Measurements from ENCODE around the gene MBD3L3. TPM values are rescaled to one million over a fixed set of nuclear protein-coding genes. Genes with fewer than 3 reads are reported as not detected.
"Not testable (repeated sequence)": the region's sequence is repeated elsewhere in the genome, so short reads cannot be mapped to it uniquely, and the experiment has no call there.

MBD3L3 gene
- total and polyA plus RNA-seq, 2 experiments from 2014 or later = not detected

- H3K9ac ChIP-seq; H2AFZ ChIP-seq; H3K4me2 ChIP-seq (ENCODE audit: unreplicated experiment); H3K9me3 ChIP-seq (ENCODE audit: low read depth); in situ Hi-C loops (cut with MboI); H3K36me3 ChIP-seq (ENCODE audit: low read depth); H4K20me1 ChIP-seq (ENCODE audit: insufficient read depth); H3K27ac ChIP-seq; H3K79me2 ChIP-seq (ENCODE audit: insufficient read depth); H3K9me2 ChIP-seq (ENCODE audit: insufficient read depth); H3F3A ChIP-seq (ENCODE audit: insufficient read depth); DNase-seq; H3K4me1 ChIP-seq (ENCODE audit: insufficient read depth); H3K4me3 ChIP-seq; H3K27me3 ChIP-seq (replicated peaks; ENCODE audit: insufficient read depth): not testable (repeated sequence)
- 81 to 84% methylated on average over 12 to 14 of the region's 14 CpGs for WGBS, 2 experiments (ENCODE audit: low coverage in 1 of 2, low lambda C conversion rate in 2 of 2, missing lambda C conversion rate in 2 of 2)
Measured at GRCh38 chr19:7054635-7055368, 3.7 kb downstream of the MBD3L3 start.

GRCh38 chr19:7052896-7053295 is 5.6 kb downstream of the MBD3L3 start:
- H3K4me3 ChIP-seq; H3K9me3 ChIP-seq (ENCODE audit: low read depth); H3K9me2 ChIP-seq (ENCODE audit: insufficient read depth); H3K27ac ChIP-seq; H3F3A ChIP-seq (ENCODE audit: insufficient read depth); H3K4me1 ChIP-seq (ENCODE audit: insufficient read depth); DNase-seq; in situ Hi-C loops (cut with MboI); H3K79me2 ChIP-seq (ENCODE audit: insufficient read depth); H2AFZ ChIP-seq; H3K9ac ChIP-seq; H3K27me3 ChIP-seq (replicated peaks; ENCODE audit: insufficient read depth); H3K36me3 ChIP-seq (ENCODE audit: low read depth); H3K4me2 ChIP-seq (ENCODE audit: unreplicated experiment); H4K20me1 ChIP-seq (ENCODE audit: insufficient read depth): not testable (repeated sequence)
- WGBS, 2 experiments (ENCODE audit: low coverage in 1 of 2, low lambda C conversion rate in 2 of 2, missing lambda C conversion rate in 2 of 2) = 71% methylated on average over 7 of the region's 7 CpGs

GRCh38 chr19:7051421-7051820 is 7.1 kb downstream of the MBD3L3 start:
- H3K27ac ChIP-seq; H3K9ac ChIP-seq; H3K4me3 ChIP-seq; H3K4me2 ChIP-seq (ENCODE audit: unreplicated experiment); H3K79me2 ChIP-seq (ENCODE audit: insufficient read depth); H3F3A ChIP-seq (ENCODE audit: insufficient read depth); H3K27me3 ChIP-seq (replicated peaks; ENCODE audit: insufficient read depth); H3K9me2 ChIP-seq (ENCODE audit: insufficient read depth); DNase-seq; H3K9me3 ChIP-seq (ENCODE audit: low read depth); H3K4me1 ChIP-seq (ENCODE audit: insufficient read depth); H3K36me3 ChIP-seq (ENCODE audit: low read depth); in situ Hi-C loops (cut with MboI); H2AFZ ChIP-seq; H4K20me1 ChIP-seq (ENCODE audit: insufficient read depth): not testable (repeated sequence)
- WGBS, 2 experiments (ENCODE audit: low coverage in 1 of 2, low lambda C conversion rate in 2 of 2, missing lambda C conversion rate in 2 of 2) = 76 to 81% methylated on average over 2 to 3 of the region's 5 CpGs

- H3K9me2 ChIP-seq (ENCODE audit: insufficient read depth); H3K4me1 ChIP-seq (ENCODE audit: insufficient read depth); H3K9ac ChIP-seq; H3K36me3 ChIP-seq (ENCODE audit: low read depth); H2AFZ ChIP-seq; H3K79me2 ChIP-seq (ENCODE audit: insufficient read depth); H3F3A ChIP-seq (ENCODE audit: insufficient read depth); H3K9me3 ChIP-seq (ENCODE audit: low read depth); H3K27ac ChIP-seq; H3K4me2 ChIP-seq (ENCODE audit: unreplicated experiment); H3K4me3 ChIP-seq; in situ Hi-C loops (cut with MboI); H4K20me1 ChIP-seq (ENCODE audit: insufficient read depth); H3K27me3 ChIP-seq (replicated peaks; ENCODE audit: insufficient read depth); DNase-seq: not testable (repeated sequence)
- WGBS, 2 experiments (ENCODE audit: low coverage in 1 of 2, low lambda C conversion rate in 2 of 2, missing lambda C conversion rate in 2 of 2) = no CpG with 5 or more reads among the region's 7 CpGs
Measured at GRCh38 chr19:7049021-7049420, 9.5 kb downstream of the MBD3L3 start, which contains the start of gene MBD3L2. Gene MBD3L2, plus strand, starts transcription at chr19:7049321. Its CDS starts 53 bp downstream, at chr19:7049374.

- DNase-seq; H3K4me2 ChIP-seq (ENCODE audit: unreplicated experiment); H3K27ac ChIP-seq; in situ Hi-C loops (cut with MboI); H3K79me2 ChIP-seq (ENCODE audit: insufficient read depth); H3K9me3 ChIP-seq (ENCODE audit: low read depth); H3K4me3 ChIP-seq; H3K36me3 ChIP-seq (ENCODE audit: low read depth); H3K9me2 ChIP-seq (ENCODE audit: insufficient read depth); H3F3A ChIP-seq (ENCODE audit: insufficient read depth); H4K20me1 ChIP-seq (ENCODE audit: insufficient read depth); H3K4me1 ChIP-seq (ENCODE audit: insufficient read depth); H3K9ac ChIP-seq; H3K27me3 ChIP-seq (replicated peaks; ENCODE audit: insufficient read depth); H2AFZ ChIP-seq: not testable (repeated sequence)
- WGBS, 2 experiments (ENCODE audit: low coverage in 1 of 2, low lambda C conversion rate in 2 of 2, missing lambda C conversion rate in 2 of 2) = no CpG with 5 or more reads among the region's 2 CpGs
Measured at GRCh38 chr19:7041563-7041962, 16.9 kb downstream of the MBD3L3 start.

- in situ Hi-C loops (cut with MboI); H4K20me1 ChIP-seq (ENCODE audit: insufficient read depth); H3K9me3 ChIP-seq (ENCODE audit: low read depth); H2AFZ ChIP-seq; H3K27ac ChIP-seq; H3K4me1 ChIP-seq (ENCODE audit: insufficient read depth); H3K4me3 ChIP-seq; DNase-seq; H3K79me2 ChIP-seq (ENCODE audit: insufficient read depth); H3K4me2 ChIP-seq (ENCODE audit: unreplicated experiment); H3F3A ChIP-seq (ENCODE audit: insufficient read depth); H3K9ac ChIP-seq; H3K27me3 ChIP-seq (replicated peaks; ENCODE audit: insufficient read depth); H3K36me3 ChIP-seq (ENCODE audit: low read depth); H3K9me2 ChIP-seq (ENCODE audit: insufficient read depth): not testable (repeated sequence)
- 56 to 86% methylated on average over 1 of the region's 9 CpGs for WGBS, 2 experiments (ENCODE audit: low coverage in 1 of 2, low lambda C conversion rate in 2 of 2, missing lambda C conversion rate in 2 of 2)
Measured at GRCh38 chr19:7040079-7040478, 18.4 kb downstream of the MBD3L3 start, which contains the start of gene MBD3L4. Gene MBD3L4, minus strand, starts transcription at chr19:7040179. Its CDS starts 35 bp downstream, at chr19:7040144.

- H3K36me3 ChIP-seq (ENCODE audit: low read depth); H3K4me1 ChIP-seq (ENCODE audit: insufficient read depth); H3F3A ChIP-seq (ENCODE audit: insufficient read depth); H3K4me2 ChIP-seq (ENCODE audit: unreplicated experiment); H3K9me2 ChIP-seq (ENCODE audit: insufficient read depth); in situ Hi-C loops (cut with MboI); H3K27ac ChIP-seq; DNase-seq; H3K4me3 ChIP-seq; H4K20me1 ChIP-seq (ENCODE audit: insufficient read depth); H3K9ac ChIP-seq; H3K79me2 ChIP-seq (ENCODE audit: insufficient read depth); H3K9me3 ChIP-seq (ENCODE audit: low read depth); H3K27me3 ChIP-seq (replicated peaks; ENCODE audit: insufficient read depth); H2AFZ ChIP-seq: not testable (repeated sequence)
- no CpG with 5 or more reads among the region's 9 CpGs for WGBS, 2 experiments (ENCODE audit: low coverage in 1 of 2, low lambda C conversion rate in 2 of 2, missing lambda C conversion rate in 2 of 2)
Measured at GRCh38 chr19:7030278-7030677, 28.2 kb downstream of the MBD3L3 start, which contains the start of gene MBD3L5. Gene MBD3L5, plus strand, starts transcription at chr19:7030578. Its CDS starts 34 bp downstream, at chr19:7030612.

Data from GM23248 (cell line).